Omental fat pad (tissue), 4 donors: ENCODE results near the gene LURAP1L. TPM values are rescaled to one million over a fixed set of nuclear protein-coding genes. Genes with fewer than 3 reads are reported as not detected.

ENCODE experiments used
- ATAC-seq: fragments of 150-250 bp; one replicate; pipeline ENCODE4 v1.9.1; 2016; ENCODE audit warnings: mild to moderate bottlenecking, moderate library complexity; ENCODE audit not compliant: low FRiP score
- DNase-seq: peaks from one replicate; pipeline ENCODE4 v3.0.0-alpha.2; 2019; ENCODE audit warnings: low spot score
- CTCF ChIP-seq, 3 donors: fragments of 450-650 bp; IDR thresholded peaks; one replicate each; pipeline ENCODE4 v1.5.1; 2016 to 2017; ENCODE audit warnings: antibody characterized with exemption in 3 of 3, mild to moderate bottlenecking in 3 of 3, moderate library complexity in 2 of 3
- total RNA-seq, 4 donors: library from RNA; depleted of rRNA; stranded (reverse); fragments of >200 nt; gene quantifications; one replicate each; pipeline ENCODE4 v1.1.0, GENCODE V29; 2016

The LURAP1L gene
- total RNA-seq, 4 donors from 2014 or later: 7.6 to 23.3 (median 12.5) TPM

GRCh38 chr9:12853051-12853450 lies 78.2 kb downstream of the LURAP1L start:
- no peak for ATAC-seq
- no peak for DNase-seq
- TF ChIP-seq CTCF (IDR thresholded peaks at IDR 0.05): no peak

GRCh38 chr9:12854221-12854620 lies 79.4 kb downstream of the LURAP1L start:
- no peak for TF ChIP-seq CTCF (IDR thresholded peaks at IDR 0.05)
- no peak for DNase-seq

GRCh38 chr9:12855066-12855465 lies 80.2 kb downstream of the LURAP1L start:
- no peak for ATAC-seq
- DNase-seq: no peak
- TF ChIP-seq CTCF (IDR thresholded peaks at IDR 0.05): no peak

More at GRCh38 chr9:12854221-12854620, 79.4 kb downstream of the LURAP1L start:
- no peak for ATAC-seq

GRCh38 chr9:12856603-12857002 lies 81.8 kb downstream of the LURAP1L start:
- no peak for TF ChIP-seq CTCF (IDR thresholded peaks at IDR 0.05)
- no peak for ATAC-seq

GRCh38 chr9:12859704-12860251 lies 85.0 kb downstream of the LURAP1L start:
- no peak for TF ChIP-seq CTCF (IDR thresholded peaks at IDR 0.05)
- ATAC-seq (no peak), DNase-seq (no peak)

More at GRCh38 chr9:12856603-12857002, 81.8 kb downstream of the LURAP1L start:
- DNase-seq: no peak

GRCh38 chr9:12860998-12861397 lies 86.2 kb downstream of the LURAP1L start:
- no peak for ATAC-seq
- no peak for TF ChIP-seq CTCF (IDR thresholded peaks at IDR 0.05)
- no peak for DNase-seq

- no peak for TF ChIP-seq CTCF (IDR thresholded peaks at IDR 0.05)
- DNase-seq: no peak
- ATAC-seq: no peak
These were observed 88.0 kb downstream of the LURAP1L start for GRCh38 chr9:12862611-12863410.
